ENCODE results near the gene ANGPT4. TPM values are rescaled to one million over a fixed set of nuclear protein-coding genes. Genes with fewer than 3 reads are reported as not detected.

Gene ANGPT4
- total and polyA plus RNA-seq, 9 of the 15 experiments (the other 6 are each of a cell fraction or from before 2014, with no cell fraction given), result not detected

- Histone ChIP-seq H4K20me1 (replicated peaks; ENCODE audit: control insufficient read depth, insufficient read depth, low read length) (no peaks in the 10 kb centered on the region), H3K9me1 (ENCODE audit: control insufficient read depth, insufficient read depth, low read length) (no peaks in the 10 kb centered on the region), H2AFZ (ENCODE audit: low read depth, low read length) (no peak overlapping the region), H3K4me3 (no peak overlapping the region), H3K9ac (ENCODE audit: insufficient read depth in 1 of 2, low read depth in 2 of 2, low read length in 2 of 2) (no peak overlapping the region), H3K4me2 (ENCODE audit: insufficient read depth, low read length) (no peak overlapping the region), H3K9me3 (replicated peaks; ENCODE audit: control insufficient read depth, insufficient read depth, low read depth, low read length) (peaks cover 9% of the 10 kb centered on the region), H3K27ac (ENCODE audit: extremely low read depth, low read depth, low read length) (no peak overlapping the region), H3K27me3 (ENCODE audit: control insufficient read depth in 2 of 2, insufficient read depth in 2 of 2, low read length in 2 of 2) (no peaks in the 10 kb centered on the region), H3K4me1 (replicated peaks in 1 of 2; ENCODE audit: control insufficient read depth in 2 of 2, insufficient read depth in 2 of 2, low read length in 2 of 2) (peaks cover 32 to 46% of the 10 kb centered on the region in 2 experiments), H3K36me3 (ENCODE audit: control insufficient read depth, insufficient read depth, low read length) (no peaks in the 10 kb centered on the region), H3K79me2 (ENCODE audit: control insufficient read depth, insufficient read depth, low read length) (no peaks in the 10 kb centered on the region)
- ATAC-seq (no peak), FAIRE-seq (no peak), DNase-seq (ENCODE audit: extremely low read depth in 1 of 4, low spot score in 3 of 4) (no peak)
- in situ Hi-C loops (cut with MboI), result no loop called here
- no TSS peak for BruUV-seq (replicated peaks)
- 87% methylated on average over 3 of the region's 4 CpGs for WGBS (ENCODE audit: insufficient coverage, low coverage, missing lambda C conversion rate)
- ChIA-PET POLR2A (interaction anchor here (0.6 kb wide), 1 partner anchor 280 kb away, joined by 3 read pairs; no protein-coding TSS in a partner anchor), CTCF (ENCODE audit: low intra/inter-chr PET ratio) (no interaction called here)
- intact Hi-C loops (cut with micrococcal nuclease), result no loop called here
- TF ChIP-seq MTF1 (CRISPR knock-in tag; IDR thresholded peaks at IDR 0.05; ENCODE audit: borderline replicate concordance), result no peak
- no peak for TF ChIP-seq C11orf30 (IDR thresholded peaks at IDR 0.05; ENCODE audit: low read depth)
- no peak for TF ChIP-seq KLF6 (CRISPR knock-in tag; IDR thresholded peaks at IDR 0.05; ENCODE audit: borderline replicate concordance)
- TF ChIP-seq HMG20B (CRISPR knock-in tag; IDR thresholded peaks at IDR 0.05), result no peak
- no peak for TF ChIP-seq DMBX1 (CRISPR knock-in tag; IDR thresholded peaks at IDR 0.05; ENCODE audit: borderline replicate concordance)
- TF ChIP-seq TGIF2 (CRISPR knock-in tag; IDR thresholded peaks at IDR 0.05), result no peak
- TF ChIP-seq ZNF695 (CRISPR knock-in tag; IDR thresholded peaks at IDR 0.05), result no peak
- no peak for TF ChIP-seq KAT7 (CRISPR knock-in tag; IDR thresholded peaks at IDR 0.05; ENCODE audit: borderline replicate concordance)
- TF ChIP-seq ZKSCAN1 (IDR thresholded peaks at IDR 0.05; ENCODE audit: low read depth, low read length), result no peak
- no peak for TF ChIP-seq HNRNPK (IDR thresholded peaks at IDR 0.05; ENCODE audit: low read depth, low read length, poor library complexity, severe bottlenecking)
- TF ChIP-seq MAZ (CRISPR knock-in tag; conservative IDR thresholded peaks at IDR 0.05 in 1 of 2, IDR thresholded peaks at IDR 0.05 in 1 of 2), result no peak
- no peak for TF ChIP-seq MAFG (tag; conservative IDR thresholded peaks at IDR 0.05)
- TF ChIP-seq ZFX (CRISPR knock-in tag; IDR thresholded peaks at IDR 0.05), result no peak
Measured at GRCh38 chr20:824490-824889, 91.6 kb downstream of the ANGPT4 start.

Data from K562 (cell line).